GM12874 (cell line): Measurements from ENCODE around the gene RRP36.
A peak's percentile ranks its signal among the peaks of the same experiment; 100 is the strongest.

ENCODE experiments used
- CTCF ChIP-seq: IDR thresholded peaks from 2 replicates; pipeline ENCODE4 v1.5.1; 2011; ENCODE audit warnings: low read depth, mild to moderate bottlenecking, control low read depth, low read length, moderate library complexity; ENCODE audit not compliant: insufficient read depth

The RRP36 gene

GRCh38 chr6:43011207-43011606, 10.2 kb upstream of the RRP36 start:
- TF ChIP-seq CTCF, result 0 out of 2 replicates have a peak, but pooled peaks have one; percentile 7

- TF ChIP-seq CTCF, result no peak
These were observed 9.1 kb upstream of the RRP36 start for GRCh38 chr6:43012364-43012763.

GRCh38 chr6:43013097-43013842, 8.2 kb upstream of the RRP36 start:
- no peak for TF ChIP-seq CTCF

GRCh38 chr6:43013843-43014433, 7.5 kb upstream of the RRP36 start, which contains the start of the genes KLHDC3 and MEA1:
Gene KLHDC3 (plus strand): TSS chr6:43014249. CDS start chr6:43017193, 2,944 bp downstream.
Gene MEA1 (minus strand): TSS chr6:43013946. CDS start chr6:43013813, 133 bp downstream.
- TF ChIP-seq CTCF, result no peak

GRCh38 chr6:43014434-43014909, 7.0 kb upstream of the RRP36 start:
- no peak for TF ChIP-seq CTCF

GRCh38 chr6:43016176-43016942, 5.1 kb upstream of the RRP36 start:
- TF ChIP-seq CTCF, result no peak

- no peak for TF ChIP-seq CTCF
These were observed 4.5 kb upstream of the RRP36 start for GRCh38 chr6:43016943-43017334.
